Gastroesophageal sphincter (tissue), 4 donors: ENCODE data around the gene FAM13C. TPM values are rescaled to one million over a fixed set of nuclear protein-coding genes. Genes with fewer than 3 reads are reported as not detected.
A peak's percentile ranks its signal among the peaks of the same experiment; 100 is the strongest.

Source experiments
- ATAC-seq: fragments of 150-250 bp; one replicate; pipeline ENCODE4 v1.9.1; 2016; ENCODE audit warnings: mild to moderate bottlenecking, moderate library complexity
- H3K27ac ChIP-seq, 4 donors: fragments of 200-600 bp; sonication (generic) in 3 of 4; 1 replicate in 3 of 4; 2 replicates in 1 of 4; pipeline ENCODE4 v1.5.1; 2016 to 2019
- H3K27me3 ChIP-seq: fragments of 200-600 bp; sonication (generic); one replicate; pipeline ENCODE4 v1.5.1; 2019
- H3K36me3 ChIP-seq, 2 donors: fragments of 200-600 bp; sonication (generic); one replicate each; pipeline ENCODE4 v1.5.1; 2019; ENCODE audit warnings: control low read depth in 1 of 2
- H3K4me1 ChIP-seq, 3 donors: fragments of 200-600 bp; sonication (generic); 1 replicate in 2 of 3; 2 replicates in 1 of 3; pipeline ENCODE4 v1.5.1; 2016 to 2019; ENCODE audit warnings: control low read depth in 2 of 3
- H3K4me3 ChIP-seq, 2 donors: fragments of 200-600 bp; sonication (generic); one replicate each; pipeline ENCODE4 v1.5.1; 2019; ENCODE audit warnings: mild to moderate bottlenecking in 1 of 2, moderate library complexity in 1 of 2
- H3K9me3 ChIP-seq, 3 donors: fragments of 200-600 bp; sonication (generic); one replicate each; pipeline ENCODE4 v1.5.1; 2017 to 2019; ENCODE audit warnings: control low read depth in 2 of 3
- CTCF ChIP-seq, 4 experiments: fragments of 200-600 bp in 2 of 4; fragments of 450-650 bp in 2 of 4; sonication (generic) in 1 of 4; IDR thresholded peaks; one replicate each; pipeline ENCODE4 v1.5.1; 2017 to 2019; ENCODE audit warnings: antibody characterized with exemption in 4 of 4, mild to moderate bottlenecking in 2 of 4, moderate library complexity in 2 of 4
- EP300 ChIP-seq: sonication (generic); formaldehyde crosslinking; IDR thresholded peaks from one replicate; pipeline ENCODE4 v1.6.1; 2017; ENCODE audit warnings: antibody characterized with exemption, mild to moderate bottlenecking
- POLR2A ChIP-seq, 2 donors: fragments of 450-650 bp; IDR thresholded peaks; one replicate each; pipeline ENCODE4 v1.6.1; 2017; ENCODE audit warnings: antibody characterized with exemption in 2 of 2, mild to moderate bottlenecking in 2 of 2, moderate library complexity in 1 of 2
- POLR2AphosphoS5 ChIP-seq: sonication (generic); formaldehyde crosslinking; IDR thresholded peaks from one replicate; pipeline ENCODE4 v1.6.1; 2017; ENCODE audit warnings: antibody characterized with exemption
- WGBS, 2 donors: methylation state at CpG; one replicate each; pipeline ENCODE4 v1.1.5; 2018; ENCODE audit warnings: low coverage in 1 of 2; 5-methylcytosine and 5-hydroxymethylcytosine counted together
- total RNA-seq, 4 donors: library from RNA; depleted of rRNA; stranded (reverse); fragments of >200 nt; gene quantifications; one replicate each; pipeline ENCODE4 v1.1.0, GENCODE V29; 2016

FAM13C gene
- total RNA-seq, 4 donors from 2014 or later = 26.9 to 79.9 (median 45.5) TPM

GRCh38 chr10:59283456-59284091 lies 78.8 kb downstream of the FAM13C start:
- Histone ChIP-seq H3K36me3 (peaks cover 0 to 15% of the 10 kb centered on the region in 2 donors), H3K27ac (peak overlapping the region in 3 of 4 donors; percentile 6 to 58 (median 23)), H3K4me1 (peaks cover 9 to 79% (median 18%) of the 10 kb centered on the region in 3 donors), H3K9me3 (no peaks in the 10 kb centered on the region), H3K4me3 (no peak overlapping the region), H3K27me3 (no peaks in the 10 kb centered on the region)
- no peak for ATAC-seq
- TF ChIP-seq CTCF (IDR thresholded peaks at IDR 0.05) = no peak
- no peak for TF ChIP-seq POLR2AphosphoS5
- TF ChIP-seq POLR2A (IDR thresholded peaks at IDR 0.05) = no peak
- no peak for TF ChIP-seq EP300
- 0 to 41% methylated on average over 1 to 5 of the region's 9 CpGs for WGBS, 2 donors

GRCh38 chr10:59281861-59282260 lies 80.5 kb downstream of the FAM13C start:
- peaks cover 9 to 75% (median 18%) of the 10 kb centered on the region in 3 donors for H3K4me1 ChIP-seq

GRCh38 chr10:59279991-59280505 lies 82.3 kb downstream of the FAM13C start:
- Histone ChIP-seq H3K27ac (peak overlapping the region in 1 of 4 donors; percentile 4), H3K4me3 (no peak overlapping the region), H3K4me1 (peaks cover 6 to 60% (median 7%) of the 10 kb centered on the region in 3 donors), H3K27me3 (no peaks in the 10 kb centered on the region), H3K36me3 (peaks cover 0 to 15% of the 10 kb centered on the region in 2 donors), H3K9me3 (no peaks in the 10 kb centered on the region)
- ATAC-seq = no peak
- no peak for TF ChIP-seq POLR2AphosphoS5
- no peak for TF ChIP-seq EP300
- no peak for TF ChIP-seq CTCF (IDR thresholded peaks at IDR 0.05)
- TF ChIP-seq POLR2A (IDR thresholded peaks at IDR 0.05) = no peak
- 20 to 60% methylated on average over 1 of the region's 1 CpG for WGBS, 2 donors

More at GRCh38 chr10:59281861-59282260, 80.5 kb downstream of the FAM13C start:
- TF ChIP-seq POLR2A (IDR thresholded peaks at IDR 0.05) (no peak), POLR2AphosphoS5 (no peak)
- Histone ChIP-seq H3K9me3 (no peaks in the 10 kb centered on the region), H3K36me3 (peaks cover 0 to 15% of the 10 kb centered on the region in 2 donors), H3K4me3 (no peak overlapping the region), H3K27ac (no peak overlapping the region), H3K27me3 (no peaks in the 10 kb centered on the region)
- ATAC-seq = no peak
- WGBS, 2 donors = 69 to 83% methylated on average over 1 of the region's 1 CpG

GRCh38 chr10:59279476-59279875 lies 82.9 kb downstream of the FAM13C start:
- Histone ChIP-seq H3K27ac (peak overlapping the region in 1 of 4 donors; percentile 4), H3K4me3 (no peak overlapping the region), H3K4me1 (peaks cover 3 to 54% (median 4%) of the 10 kb centered on the region in 3 donors), H3K27me3 (no peaks in the 10 kb centered on the region), H3K36me3 (peaks cover 0 to 15% of the 10 kb centered on the region in 2 donors), H3K9me3 (no peaks in the 10 kb centered on the region)
- TF ChIP-seq CTCF (IDR thresholded peaks at IDR 0.05) = no peak
- no peak for TF ChIP-seq POLR2AphosphoS5
- no peak for TF ChIP-seq POLR2A (IDR thresholded peaks at IDR 0.05)
- TF ChIP-seq EP300 = no peak
- no peak for ATAC-seq
- 36% methylated on average over 1 of the region's 1 CpG for WGBS, 2 donors

GRCh38 chr10:59276919-59277318 lies 85.4 kb downstream of the FAM13C start:
- no peak overlapping the region for H3K27ac ChIP-seq
- peaks cover 0 to 50% (median 4%) of the 10 kb centered on the region in 3 donors for H3K4me1 ChIP-seq
- H3K9me3 ChIP-seq = no peaks in the 10 kb centered on the region
- no peaks in the 10 kb centered on the region for H3K27me3 ChIP-seq
- no peak overlapping the region for H3K4me3 ChIP-seq
- no peak for TF ChIP-seq POLR2A (IDR thresholded peaks at IDR 0.05)
- no peak for TF ChIP-seq POLR2AphosphoS5
- no peak for TF ChIP-seq CTCF (IDR thresholded peaks at IDR 0.05)
- no peak for TF ChIP-seq EP300
- peaks cover 0 to 2% of the 10 kb centered on the region in 2 donors for H3K36me3 ChIP-seq
- ATAC-seq = no peak
